ENCODE results near the gene CETN2. TPM values are rescaled to one million over a fixed set of nuclear protein-coding genes. Genes with fewer than 3 reads are reported as not detected.
A peak's percentile ranks its signal among the peaks of the same experiment; 100 is the strongest.
"Not testable (repeated sequence)": the region's sequence is repeated elsewhere in the genome, so short reads cannot be mapped to it uniquely, and the experiment has no call there.

The CETN2 gene
- total RNA-seq = 45.4 and 56.8 TPM in 2 replicates
- polyA plus RNA-seq (2012) = 56.6 TPM

GRCh38 chrX:152830312-152831305 is at the start of gene CETN2, which contains the start of gene NSDHL:
Gene CETN2 (minus strand): TSS chrX:152830757. CDS start chrX:152830710, 47 bp downstream.
Gene NSDHL (plus strand): TSS chrX:152831063. CDS start chrX:152846325, 15,262 bp downstream.
- DNase-seq (ENCODE audit: low read depth) = peak; percentile 94

DNA sequence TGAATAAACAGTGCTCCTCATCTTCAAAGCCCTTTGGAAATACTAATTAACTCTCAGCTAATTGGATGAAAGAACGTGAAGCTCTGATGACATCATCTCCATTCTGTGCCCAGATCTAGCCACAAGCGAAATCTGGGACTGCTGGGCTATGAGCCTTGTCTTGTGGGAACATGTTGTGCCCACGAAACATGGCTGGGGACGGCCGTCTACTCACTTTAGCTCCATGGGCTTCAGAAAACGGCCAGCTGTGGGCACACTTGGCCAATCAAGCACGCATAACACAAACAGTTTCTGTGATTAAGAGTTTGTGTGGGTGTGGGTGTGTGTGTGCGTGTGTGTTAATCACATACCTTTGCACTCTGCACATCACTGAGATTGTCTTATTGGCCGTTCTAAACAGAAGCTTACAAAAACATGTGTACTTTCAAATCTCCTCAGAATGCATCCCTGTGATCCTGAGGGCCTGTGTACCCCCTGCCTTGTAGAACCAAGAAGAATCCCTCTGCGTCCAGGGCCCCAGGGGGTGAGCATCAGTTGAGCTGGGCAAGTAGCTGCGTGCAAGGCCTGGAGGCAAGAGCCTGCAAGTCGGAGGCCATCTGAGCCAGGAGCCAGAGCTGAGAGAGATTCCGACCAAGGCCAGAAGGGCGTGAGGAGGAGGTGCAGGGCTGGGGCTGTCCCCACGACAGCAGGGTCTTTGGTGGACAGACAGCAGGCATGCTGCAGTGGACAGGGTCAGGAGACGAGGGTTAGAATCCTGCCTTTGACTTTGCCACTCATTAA is 48.6 kb upstream of the CETN2 start:
- DNase-seq (ENCODE audit: low read depth) = no peak

DNA sequence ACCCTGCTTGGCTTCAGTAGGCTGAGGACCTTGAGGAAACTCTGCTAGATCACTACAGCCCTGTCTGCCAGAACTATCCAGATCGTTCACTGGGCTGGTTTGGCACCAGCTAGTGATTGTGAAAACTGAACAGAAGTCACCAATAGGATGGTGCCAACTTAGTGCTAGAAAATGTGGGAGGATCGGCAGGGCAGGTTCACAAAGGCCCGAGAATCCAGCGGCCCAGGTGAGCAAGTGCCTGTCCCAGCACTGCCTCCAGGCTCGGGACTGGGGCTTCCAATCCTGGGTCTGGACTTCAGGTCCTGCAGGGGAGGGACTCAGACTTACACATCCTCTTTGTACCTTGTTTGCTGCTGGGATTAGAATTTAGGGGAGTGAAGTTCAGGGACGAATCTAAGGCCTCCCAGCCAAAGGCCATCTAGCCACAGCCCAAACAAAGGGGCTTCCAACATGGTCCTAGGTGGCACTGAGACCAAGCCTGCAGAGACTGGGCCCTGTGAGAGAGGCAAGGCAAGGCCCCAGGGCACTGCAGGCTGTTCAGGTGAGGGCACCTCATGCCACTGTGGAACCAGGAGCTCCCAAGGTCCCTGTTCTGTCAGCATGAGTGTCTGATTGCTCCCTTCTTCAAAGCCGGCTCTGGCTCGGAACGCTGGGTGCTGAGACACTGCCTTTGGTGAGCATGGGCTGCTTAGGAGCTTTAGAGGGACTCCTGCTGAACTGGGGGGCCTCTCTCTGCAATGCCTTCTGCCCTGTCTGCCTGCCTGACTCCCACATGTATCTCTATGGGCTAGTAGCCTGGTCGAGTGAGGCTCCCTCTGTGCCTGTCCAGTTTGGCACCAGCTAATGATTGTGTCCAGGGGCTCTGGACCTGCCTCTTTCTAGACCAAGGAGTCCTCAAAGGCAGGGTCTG is 46.6 kb upstream of the CETN2 start:
- no peak for DNase-seq (ENCODE audit: low read depth)

- no peak for DNase-seq (ENCODE audit: low read depth)
Measured at GRCh38 chrX:152873361-152873760, 42.8 kb upstream of the CETN2 start.

DNA sequence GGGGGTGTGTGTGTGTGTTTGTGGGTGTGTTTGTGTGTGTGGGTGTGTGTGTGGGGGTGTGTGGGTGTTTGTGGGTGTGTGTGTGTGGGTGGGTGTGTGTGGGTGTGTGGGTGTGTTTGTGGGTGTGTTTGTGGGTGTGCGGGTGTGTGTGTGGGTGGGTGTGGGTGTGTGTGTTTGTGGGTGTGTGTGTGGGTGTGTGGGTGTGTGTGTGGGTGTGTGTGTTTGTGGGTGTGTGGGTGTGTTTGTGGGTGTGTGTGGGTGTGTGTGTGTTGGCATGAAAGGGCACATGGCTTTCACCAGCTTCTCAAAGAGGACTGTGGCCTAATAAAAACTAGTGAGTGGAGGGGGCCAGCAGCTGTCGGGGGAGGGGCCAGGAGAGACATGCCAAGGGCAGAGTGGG is 42.0 kb upstream of the CETN2 start:
- no peak for DNase-seq (ENCODE audit: low read depth)

GRCh38 chrX:152871260-152871659 is 40.7 kb upstream of the CETN2 start:
- DNase-seq (ENCODE audit: low read depth) = no peak

GRCh38 chrX:152869972-152870371 is 39.4 kb upstream of the CETN2 start:
- DNase-seq (ENCODE audit: low read depth) = no peak

- no peak for DNase-seq (ENCODE audit: low read depth)
Measured at GRCh38 chrX:152866386-152866785, 35.8 kb upstream of the CETN2 start.

GRCh38 chrX:152865232-152865920 is 34.8 kb upstream of the CETN2 start:
- no peak for DNase-seq (ENCODE audit: low read depth)

GRCh38 chrX:152861826-152862225 is 31.3 kb upstream of the CETN2 start:
- no peak for DNase-seq (ENCODE audit: low read depth)

- DNase-seq (ENCODE audit: low read depth) = no peak
Measured at GRCh38 chrX:152861116-152861515, 30.6 kb upstream of the CETN2 start.

DNA sequence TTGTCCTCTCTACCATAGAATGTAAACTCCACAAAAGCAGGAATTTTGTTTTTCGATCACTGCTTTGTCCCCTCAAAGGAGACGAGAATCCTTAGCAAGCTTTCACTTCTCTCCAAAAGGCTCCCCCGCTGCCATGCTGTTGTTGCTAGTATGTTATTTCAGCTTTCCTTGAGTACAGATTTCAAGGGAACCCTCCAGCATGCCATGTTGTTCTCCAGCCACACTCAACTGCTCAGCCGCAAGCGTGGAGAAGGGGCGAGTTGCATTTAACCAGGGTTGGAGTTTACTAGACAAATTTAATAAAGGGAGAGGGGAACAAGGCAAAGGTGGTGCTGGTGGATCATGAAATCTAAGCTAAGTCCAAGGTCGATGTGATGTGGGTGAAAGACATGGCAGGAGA is 23.4 kb upstream of the CETN2 start:
- no peak for DNase-seq (ENCODE audit: low read depth)

DNA sequence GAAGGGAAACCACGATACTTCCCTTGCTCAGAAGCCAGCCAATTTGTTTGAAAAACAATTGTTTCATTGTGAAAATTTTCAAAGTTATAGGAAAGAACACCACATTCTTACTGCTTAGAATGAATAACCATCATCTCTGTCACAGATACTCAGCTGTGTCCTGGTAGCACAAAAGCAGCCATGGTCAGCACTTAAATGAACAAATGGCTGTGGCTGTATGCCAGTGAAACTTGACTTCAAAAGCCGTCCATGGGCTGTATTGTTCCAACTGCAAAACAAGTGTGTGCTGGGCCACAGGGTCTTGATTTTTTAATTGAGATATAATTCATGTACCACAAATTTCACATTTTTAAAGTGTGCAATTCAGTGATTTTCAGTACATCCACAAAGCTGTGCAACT is 19.9 kb upstream of the CETN2 start:
- DNase-seq (ENCODE audit: low read depth) = no peak

DNA sequence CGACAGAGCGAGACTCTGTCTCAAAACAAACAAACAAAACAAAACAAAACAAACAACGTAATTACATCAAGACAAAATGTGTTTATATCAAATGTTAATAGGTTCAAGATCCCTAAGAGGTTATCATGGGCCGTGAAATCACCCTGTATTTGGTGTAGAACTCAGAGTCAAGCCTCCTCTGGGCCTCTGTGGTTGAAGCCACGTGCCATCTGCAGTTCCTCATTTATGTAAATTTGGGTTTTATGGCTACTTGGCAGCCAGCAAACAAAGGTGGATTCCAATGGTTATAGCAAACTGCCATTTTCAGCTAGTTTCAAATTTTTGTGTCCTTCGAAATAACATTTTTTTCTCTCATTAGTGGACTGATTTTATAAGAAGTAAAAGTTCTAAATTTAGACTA is 16.7 kb upstream of the CETN2 start:
- no peak for DNase-seq (ENCODE audit: low read depth)

- DNase-seq (ENCODE audit: low read depth) = no peak
Measured at GRCh38 chrX:152845618-152846240, 15.2 kb upstream of the CETN2 start.

DNA sequence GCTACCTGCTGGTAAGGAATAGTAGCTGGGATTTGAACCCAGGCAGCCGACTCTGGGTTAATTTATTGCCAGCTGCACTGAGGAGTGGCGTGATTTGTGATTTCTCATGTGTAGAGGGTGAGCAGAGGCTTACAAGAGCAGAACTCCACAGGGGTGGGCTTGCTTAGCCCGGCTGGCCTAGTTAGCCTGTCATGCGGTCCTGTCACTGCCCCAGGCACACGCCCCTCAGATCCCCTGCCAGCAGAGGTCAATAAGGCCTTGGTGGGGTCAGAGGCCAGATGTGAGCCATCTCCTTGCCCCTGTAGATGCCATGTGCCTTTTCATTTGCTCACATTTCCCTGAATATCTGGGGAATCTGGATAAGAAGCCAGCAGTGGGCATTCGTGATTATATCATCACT is 13.7 kb upstream of the CETN2 start:
- DNase-seq (ENCODE audit: low read depth) = no peak

GRCh38 chrX:152843852-152844251 is 13.3 kb upstream of the CETN2 start:
- DNase-seq (ENCODE audit: low read depth) = no peak

DNA sequence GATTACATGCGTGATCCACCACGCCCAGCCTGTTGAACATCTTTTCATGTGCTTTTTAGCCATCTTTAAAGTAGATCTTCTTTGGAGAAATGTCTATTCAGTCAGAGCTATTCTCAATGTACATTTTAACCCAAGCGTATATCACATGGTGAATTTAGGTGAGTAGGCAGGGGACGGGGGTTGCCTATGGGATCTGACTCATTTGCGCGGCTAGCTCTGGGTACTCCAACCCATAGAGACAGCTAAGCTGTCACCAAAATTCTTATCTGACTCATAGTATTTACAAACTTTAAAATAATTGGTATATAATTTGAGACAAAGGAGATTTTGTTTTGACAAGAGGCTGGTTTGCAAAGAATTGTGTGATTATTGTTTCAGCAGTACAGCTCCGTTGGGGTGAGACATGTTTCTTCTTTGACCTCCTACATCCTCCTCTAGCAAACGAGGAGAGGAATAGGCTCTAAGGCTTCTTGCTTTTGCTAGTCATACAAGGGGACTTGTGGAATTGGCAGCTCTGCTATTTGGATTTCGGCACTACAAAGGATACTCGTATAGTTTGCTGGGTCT is 12.3 kb upstream of the CETN2 start:
- no peak for DNase-seq (ENCODE audit: low read depth)

DNA sequence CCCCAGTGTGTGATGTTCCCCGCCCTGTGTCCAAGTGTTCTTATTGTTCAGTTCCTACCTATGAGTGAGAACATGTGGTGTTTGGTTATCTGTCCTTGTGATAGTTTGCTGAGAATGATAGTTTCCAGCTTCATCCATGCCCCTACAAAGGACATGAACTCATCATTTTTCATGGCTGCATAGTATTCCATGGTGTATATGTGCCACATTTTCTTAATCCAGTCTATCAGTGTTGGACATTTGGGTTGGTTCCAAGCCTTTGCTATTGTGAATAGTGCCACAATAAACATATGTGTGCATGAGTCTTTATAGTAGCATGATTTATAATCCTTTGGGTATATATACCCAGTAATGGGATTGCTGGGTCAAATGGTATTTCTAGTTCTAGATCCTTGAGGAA is 4.9 kb upstream of the CETN2 start:
- DNase-seq (ENCODE audit: low read depth) = not testable (repeated sequence)

DNA sequence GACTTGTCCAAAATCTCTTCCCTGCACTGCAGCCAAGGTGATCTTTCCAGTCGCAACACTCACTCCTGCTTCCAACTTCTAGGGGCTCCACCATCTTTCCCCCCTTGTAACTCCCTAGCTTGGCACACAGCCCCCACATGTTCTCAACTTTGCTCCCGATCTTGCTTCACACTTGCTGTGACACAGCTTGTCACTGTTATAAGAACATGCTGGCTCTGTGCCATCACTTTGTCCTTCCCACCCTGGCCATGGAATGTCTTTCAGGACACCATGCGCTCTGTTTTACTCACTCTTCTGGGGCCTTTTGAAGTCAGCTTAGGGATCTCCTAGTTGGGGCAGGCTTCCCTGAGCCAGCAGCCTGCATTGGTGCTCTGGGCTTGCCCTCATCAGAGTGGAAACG is 2.8 kb upstream of the CETN2 start:
- no peak for DNase-seq (ENCODE audit: low read depth)
